Fibroblast of lung (primary cell): Measurements from ENCODE around the gene PGPEP1.

ENCODE experiments used
- CTCF ChIP-seq, 2 donors: IDR thresholded peaks in 1 of 2; conservative IDR thresholded peaks in 1 of 2; 1 replicate in 1 of 2; 2 replicates in 1 of 2; pipeline ENCODE4 v1.5.1; 2011 to 2012; ENCODE audit warnings: low read length in 2 of 2, control low read depth in 1 of 2, inconsistent platforms in 1 of 2, low read depth in 1 of 2, mild to moderate bottlenecking in 1 of 2
- EZH2 ChIP-seq: IDR thresholded peaks from 2 replicates; pipeline ENCODE4 v1.5.1; 2012; ENCODE audit warnings: low read length, control low read depth, mild to moderate bottlenecking; ENCODE audit errors: missing control alignments

- TF ChIP-seq CTCF (conservative IDR thresholded peaks at IDR 0.05 in 1 of 2, IDR thresholded peaks at IDR 0.05 in 1 of 2; ENCODE audit: low read depth in 1 of 2, low read length in 2 of 2) (no peak), EZH2 (no peak)
Observed at GRCh38 chr19:18364826-18365528, 24.6 kb downstream of the PGPEP1 start.
